Measurements from ENCODE around the gene DPP9. TPM values are rescaled to one million over a fixed set of nuclear protein-coding genes. Genes with fewer than 3 reads are reported as not detected.

The DPP9 gene
- total RNA-seq, 1 experiment from 2014 or later = 129 TPM

DNA sequence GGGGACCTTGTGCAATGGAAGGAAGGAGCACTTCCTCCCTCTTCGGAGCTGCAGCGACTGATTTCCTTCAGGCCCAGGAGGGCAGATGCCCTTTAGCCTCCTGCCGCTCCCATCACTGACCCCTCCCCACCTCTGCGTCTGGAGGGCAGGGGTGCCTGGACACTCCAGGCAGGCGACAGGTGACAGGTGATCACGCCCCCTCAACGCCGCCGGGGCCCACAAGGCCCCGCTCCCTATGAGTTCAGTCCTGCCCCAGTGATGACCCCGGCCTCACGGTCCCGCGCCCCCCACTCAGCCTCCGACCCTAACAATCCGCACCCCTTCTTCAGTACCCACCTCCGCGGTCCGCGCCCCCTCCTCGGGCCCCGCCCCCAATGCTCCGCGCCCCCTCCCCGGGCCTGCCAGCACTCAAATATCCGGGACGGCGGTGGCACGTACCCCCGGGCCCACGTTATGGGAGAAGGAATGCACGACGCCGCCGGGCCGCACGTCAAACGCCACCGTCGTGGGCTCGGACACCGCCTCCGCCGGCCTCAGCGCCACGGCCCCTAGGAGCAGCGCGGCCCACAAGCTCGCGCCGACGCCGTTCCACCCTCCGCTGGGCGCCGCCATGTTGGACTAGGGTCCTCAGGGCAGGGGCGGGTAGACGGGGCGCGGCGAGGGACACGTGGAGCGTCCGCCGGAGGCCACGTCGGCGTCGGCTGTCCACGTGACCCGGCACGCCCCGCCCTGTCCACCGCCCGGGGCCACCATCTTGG is 53.7 kb downstream of the DPP9 start, which contains the start of gene MYDGF:
MYDGF (minus strand) TSS at position 620 of the 758 bp plus-strand sequence; CDS start at position 612, 8 bp downstream.
- peaks cover 25% of the 10 kb centered on the region for H3K36me3 ChIP-seq (ENCODE audit: low read depth, low read length)
- peaks cover 32% of the 10 kb centered on the region for H3K79me2 ChIP-seq (ENCODE audit: low read length)
- ChIA-PET CTCF (no interaction called here), POLR2A (ENCODE audit: unreplicated experiment) (no interaction called here)
- H3K9me3 ChIP-seq (ENCODE audit: low read length) = no peaks in the 10 kb centered on the region
- peak within 1 kb of the TSS; percentile 79 for H3K27ac ChIP-seq (ENCODE audit: low read length)
- TSS peak; percentile 41 for BruUV-seq (replicated peaks)
- peaks cover 25% of the 10 kb centered on the region for H3K4me1 ChIP-seq (ENCODE audit: insufficient read depth, low read length)
- H3K27me3 ChIP-seq (ENCODE audit: low read length) = no peaks in the 10 kb centered on the region
- peak within 1 kb of the TSS; percentile 100 for H3K4me2 ChIP-seq (ENCODE audit: low read length)
- no peaks in the 10 kb centered on the region for H3K9me2 ChIP-seq (replicated peaks; ENCODE audit: low read length)
- H4K20me1 ChIP-seq (ENCODE audit: low read length) = no peaks in the 10 kb centered on the region
- peak within 1 kb of the TSS; percentile 98 for H3K9ac ChIP-seq (ENCODE audit: low read length)
- DNase-seq = peak; percentile 90
- intact Hi-C loops (cut with micrococcal nuclease) = loop anchor here (1.0 to 5.0 kb wide), 2 partner anchors 24 to 52 kb away; partner anchors contain the start of gene DPP9
- peak within 1 kb of the TSS; percentile 70 for H2AFZ ChIP-seq (ENCODE audit: low read length)
- ATAC-seq = peak; percentile 88
- H3K4me3 ChIP-seq (ENCODE audit: low read length) = peak within 1 kb of the TSS; percentile 82
- peaks cover 5% of the 10 kb centered on the region for H3F3A ChIP-seq (ENCODE audit: low read length, unreplicated experiment)
- no peak for TF ChIP-seq EZH2 (IDR thresholded peaks at IDR 0.05; ENCODE audit: low read length, unreplicated experiment)
- TF ChIP-seq, protein P1, sequence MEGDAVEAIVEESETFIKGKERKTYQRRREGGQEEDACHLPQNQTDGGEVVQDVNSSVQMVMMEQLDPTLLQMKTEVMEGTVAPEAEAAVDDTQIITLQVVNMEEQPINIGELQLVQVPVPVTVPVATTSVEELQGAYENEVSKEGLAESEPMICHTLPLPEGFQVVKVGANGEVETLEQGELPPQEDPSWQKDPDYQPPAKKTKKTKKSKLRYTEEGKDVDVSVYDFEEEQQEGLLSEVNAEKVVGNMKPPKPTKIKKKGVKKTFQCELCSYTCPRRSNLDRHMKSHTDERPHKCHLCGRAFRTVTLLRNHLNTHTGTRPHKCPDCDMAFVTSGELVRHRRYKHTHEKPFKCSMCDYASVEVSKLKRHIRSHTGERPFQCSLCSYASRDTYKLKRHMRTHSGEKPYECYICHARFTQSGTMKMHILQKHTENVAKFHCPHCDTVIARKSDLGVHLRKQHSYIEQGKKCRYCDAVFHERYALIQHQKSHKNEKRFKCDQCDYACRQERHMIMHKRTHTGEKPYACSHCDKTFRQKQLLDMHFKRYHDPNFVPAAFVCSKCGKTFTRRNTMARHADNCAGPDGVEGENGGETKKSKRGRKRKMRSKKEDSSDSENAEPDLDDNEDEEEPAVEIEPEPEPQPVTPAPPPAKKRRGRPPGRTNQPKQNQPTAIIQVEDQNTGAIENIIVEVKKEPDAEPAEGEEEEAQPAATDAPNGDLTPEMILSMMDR (conservative IDR thresholded peaks at IDR 0.05; ENCODE audit: low read depth, low read length) = no peak
- no peak for TF ChIP-seq EZH2phosphoT487 (IDR thresholded peaks at IDR 0.05; ENCODE audit: borderline replicate concordance, low read length)

DNA sequence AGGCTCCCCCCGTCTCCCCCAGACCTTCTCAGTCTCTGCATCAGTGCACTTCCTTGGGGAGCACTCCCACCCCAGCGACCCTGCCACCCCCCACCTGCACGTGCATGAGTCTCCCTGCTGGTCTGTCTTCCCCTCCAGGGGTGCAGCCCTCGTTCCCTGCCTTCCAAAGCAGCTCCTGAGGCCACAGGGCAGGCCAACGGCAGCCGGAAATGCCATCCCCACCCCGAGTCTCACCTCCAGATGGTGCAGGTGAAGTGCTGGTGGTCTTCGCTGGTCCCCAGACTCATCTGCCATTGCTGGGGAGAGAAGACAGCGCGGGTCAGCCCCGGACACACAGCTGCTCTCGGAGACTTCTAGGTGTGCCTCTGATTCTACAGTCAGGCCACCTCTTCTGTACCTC is 59.0 kb downstream of the DPP9 start:
- Histone ChIP-seq H4K20me1 (ENCODE audit: low read length) (peaks cover 4% of the 10 kb centered on the region), H3K9me2 (replicated peaks; ENCODE audit: low read length) (no peaks in the 10 kb centered on the region), H2AFZ (ENCODE audit: low read length) (no peak overlapping the region), H3K9me3 (ENCODE audit: low read length) (no peaks in the 10 kb centered on the region), H3K9ac (ENCODE audit: low read length) (no peak overlapping the region), H3K4me3 (ENCODE audit: low read length) (no peak overlapping the region), H3K27me3 (ENCODE audit: low read length) (no peaks in the 10 kb centered on the region), H3K79me2 (ENCODE audit: low read length) (peaks cover 33% of the 10 kb centered on the region), H3K4me2 (ENCODE audit: low read length) (no peak overlapping the region), H3K27ac (ENCODE audit: low read length) (no peak overlapping the region), H3F3A (ENCODE audit: low read length, unreplicated experiment) (no peaks in the 10 kb centered on the region), H3K36me3 (ENCODE audit: low read depth, low read length) (peaks cover 52% of the 10 kb centered on the region), H3K4me1 (ENCODE audit: insufficient read depth, low read length) (peaks cover 13% of the 10 kb centered on the region; the same call in 1 of the 2 replicates)
- intact Hi-C loops (cut with micrococcal nuclease) = no loop called here
- no peak for ATAC-seq
- BruUV-seq (replicated peaks) = no TSS peak
- ChIA-PET POLR2A (ENCODE audit: unreplicated experiment) (no interaction called here), CTCF (no interaction called here)
- TF ChIP-seq, protein P1 (conservative IDR thresholded peaks at IDR 0.05; ENCODE audit: low read depth, low read length) = no peak
- TF ChIP-seq EZH2phosphoT487 (IDR thresholded peaks at IDR 0.05; ENCODE audit: borderline replicate concordance, low read length) (no peak), EZH2 (IDR thresholded peaks at IDR 0.05; ENCODE audit: low read length, unreplicated experiment) (no peak)
- DNase-seq = no peak

DNA sequence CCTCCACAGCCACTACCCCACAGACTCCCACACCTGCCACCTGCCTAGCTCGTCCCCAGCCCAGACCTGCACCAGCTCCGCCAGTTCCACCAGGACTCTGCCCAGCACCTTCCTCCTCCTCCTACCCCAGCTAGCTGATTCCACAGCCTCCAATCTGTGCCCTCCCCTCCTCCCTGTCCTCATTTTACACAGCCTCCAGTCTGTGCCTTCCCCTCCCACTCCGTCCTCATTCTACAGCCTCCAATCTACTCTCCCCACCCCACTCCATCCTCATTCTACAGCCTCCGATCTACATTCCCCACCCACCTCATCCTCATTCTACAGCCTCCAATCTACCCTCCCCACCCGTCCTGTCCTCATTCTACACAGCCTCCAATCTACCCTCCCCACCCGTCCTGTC is 60.8 kb downstream of the DPP9 start:
- no peak overlapping the region for H3K27ac ChIP-seq (ENCODE audit: low read length)
- TF ChIP-seq EZH2 (IDR thresholded peaks at IDR 0.05; ENCODE audit: low read length, unreplicated experiment) = no peak
- TF ChIP-seq, protein P1 (conservative IDR thresholded peaks at IDR 0.05; ENCODE audit: low read depth, low read length) = no peak
- no peak for TF ChIP-seq EZH2phosphoT487 (IDR thresholded peaks at IDR 0.05; ENCODE audit: borderline replicate concordance, low read length)

More for the DNA sequence above, 60.8 kb downstream of the DPP9 start:
- BruUV-seq (replicated peaks) = no TSS peak
- Histone ChIP-seq H3K4me2 (ENCODE audit: low read length) (no peak overlapping the region), H2AFZ (ENCODE audit: low read length) (no peak overlapping the region), H3K9me3 (ENCODE audit: low read length) (no peaks in the 10 kb centered on the region), H3K9ac (ENCODE audit: low read length) (no peak overlapping the region), H3K36me3 (ENCODE audit: low read depth, low read length) (peaks cover 55% of the 10 kb centered on the region), H3K79me2 (ENCODE audit: low read length) (peaks cover 15% of the 10 kb centered on the region), H3K9me2 (replicated peaks; ENCODE audit: low read length) (no peaks in the 10 kb centered on the region), H3K4me3 (ENCODE audit: low read length) (no peak overlapping the region), H3K4me1 (ENCODE audit: insufficient read depth, low read length) (no peaks in the 10 kb centered on the region), H3K27me3 (ENCODE audit: low read length) (no peaks in the 10 kb centered on the region), H3F3A (ENCODE audit: low read length, unreplicated experiment) (no peaks in the 10 kb centered on the region), H4K20me1 (ENCODE audit: low read length) (peaks cover 4% of the 10 kb centered on the region)
- no peak for DNase-seq
- ChIA-PET POLR2A (ENCODE audit: unreplicated experiment) (no interaction called here), CTCF (interaction anchor here (0.6 kb wide), 1 partner anchor 565 kb away, joined by 5 read pairs; no protein-coding TSS in a partner anchor)
- intact Hi-C loops (cut with micrococcal nuclease) = no loop called here
- no peak for ATAC-seq
